Neural progenitor cell (in vitro differentiated cells): ENCODE data around the gene SLC7A7.

Experiments
- EZH2 ChIP-seq: fragments of 200-600 bp; sonication (generic); IDR thresholded peaks from 2 replicates; pipeline ENCODE4 v1.6.1; 2017; ENCODE audit warnings: antibody characterized with exemption, mild to moderate bottlenecking, moderate library complexity
- TF ChIP-seq, protein P1 (sequence below): fragments of 200-600 bp; sonication (generic); IDR thresholded peaks from 2 replicates; pipeline ENCODE4 v1.5.1; 2017; ENCODE audit warnings: antibody characterized with exemption, mild to moderate bottlenecking

DNA sequence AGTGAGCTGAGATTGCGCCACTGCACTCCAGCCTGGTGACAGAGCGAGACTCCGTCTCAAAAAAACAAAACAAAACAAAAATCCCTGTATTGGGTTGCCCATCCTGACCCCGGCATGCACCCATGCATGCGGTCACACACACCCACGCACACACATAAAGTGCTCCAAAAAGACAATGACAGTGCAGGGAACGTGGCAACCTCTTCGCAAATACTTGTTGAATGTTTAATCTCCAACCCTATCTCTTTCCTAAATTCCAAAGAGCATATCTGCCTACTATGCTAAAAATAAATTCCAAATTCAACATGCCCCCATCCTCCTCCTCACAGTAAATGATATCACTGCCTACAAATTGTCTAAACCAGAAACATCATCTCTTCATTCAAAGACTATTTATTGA, 13.5 kb downstream of the SLC7A7 start:
- TF ChIP-seq, protein P1, sequence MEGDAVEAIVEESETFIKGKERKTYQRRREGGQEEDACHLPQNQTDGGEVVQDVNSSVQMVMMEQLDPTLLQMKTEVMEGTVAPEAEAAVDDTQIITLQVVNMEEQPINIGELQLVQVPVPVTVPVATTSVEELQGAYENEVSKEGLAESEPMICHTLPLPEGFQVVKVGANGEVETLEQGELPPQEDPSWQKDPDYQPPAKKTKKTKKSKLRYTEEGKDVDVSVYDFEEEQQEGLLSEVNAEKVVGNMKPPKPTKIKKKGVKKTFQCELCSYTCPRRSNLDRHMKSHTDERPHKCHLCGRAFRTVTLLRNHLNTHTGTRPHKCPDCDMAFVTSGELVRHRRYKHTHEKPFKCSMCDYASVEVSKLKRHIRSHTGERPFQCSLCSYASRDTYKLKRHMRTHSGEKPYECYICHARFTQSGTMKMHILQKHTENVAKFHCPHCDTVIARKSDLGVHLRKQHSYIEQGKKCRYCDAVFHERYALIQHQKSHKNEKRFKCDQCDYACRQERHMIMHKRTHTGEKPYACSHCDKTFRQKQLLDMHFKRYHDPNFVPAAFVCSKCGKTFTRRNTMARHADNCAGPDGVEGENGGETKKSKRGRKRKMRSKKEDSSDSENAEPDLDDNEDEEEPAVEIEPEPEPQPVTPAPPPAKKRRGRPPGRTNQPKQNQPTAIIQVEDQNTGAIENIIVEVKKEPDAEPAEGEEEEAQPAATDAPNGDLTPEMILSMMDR = no peak
- TF ChIP-seq EZH2 = no peak
